Activated CD4-positive, alpha-beta T cell treated with anti-CD3 and anti-CD28 coated beads, Interleukin-2, amount 50 U/mL, for 4 hours (primary cell): ENCODE measurements around the gene EPB41.
"Not testable (repeated sequence)": the region's sequence is repeated elsewhere in the genome, so short reads cannot be mapped to it uniquely, and the experiment has no call there.

Experiments
- DNase-seq, 2 experiments: peaks; one replicate each; pipeline ENCODE4 v3.0.0-alpha.2; 2020

The EPB41 gene

GRCh38 chr1:29144178-29144577 lies 229.8 kb downstream of the EPB41 start:
- no peak for DNase-seq

- DNase-seq, result no peak
Observed at GRCh38 chr1:29145739-29146437, 231.5 kb downstream of the EPB41 start.

- DNase-seq, result no peak
Observed at GRCh38 chr1:29148656-29149491, 234.5 kb downstream of the EPB41 start.

- not testable (repeated sequence) for DNase-seq
Observed at GRCh38 chr1:29150346-29150745, 236.0 kb downstream of the EPB41 start.

- no peak for DNase-seq
Observed at GRCh38 chr1:29152046-29152805, 237.9 kb downstream of the EPB41 start.

- no peak for DNase-seq
Observed at GRCh38 chr1:29156543-29157268, 242.3 kb downstream of the EPB41 start.

GRCh38 chr1:29157269-29157601 lies 242.9 kb downstream of the EPB41 start:
- no peak for DNase-seq

GRCh38 chr1:29159773-29160172 lies 245.4 kb downstream of the EPB41 start:
- no peak for DNase-seq

GRCh38 chr1:29162025-29162424 lies 247.7 kb downstream of the EPB41 start:
- no peak for DNase-seq

GRCh38 chr1:29162476-29163138 lies 248.2 kb downstream of the EPB41 start:
- no peak for DNase-seq

GRCh38 chr1:29164588-29164987 lies 250.2 kb downstream of the EPB41 start:
- no peak for DNase-seq

GRCh38 chr1:29166291-29166878 lies 252.0 kb downstream of the EPB41 start:
- DNase-seq, result no peak

GRCh38 chr1:29167904-29168303 lies 253.5 kb downstream of the EPB41 start:
- DNase-seq, result no peak
